GM19395 (cell line): ENCODE results near the gene ATP5F1E.
"Not testable (repeated sequence)": the region's sequence is repeated elsewhere in the genome, so short reads cannot be mapped to it uniquely, and the experiment has no call there.

Experiments used
- ATAC-seq: cut with Tn5 transposase; IDR thresholded peaks from one replicate; pipeline ENCODE4 v1.9.1; 2021; ENCODE audit warnings: mild to moderate bottlenecking, moderate library complexity; ENCODE audit not compliant: unreplicated experiment

ATP5F1E gene

DNA sequence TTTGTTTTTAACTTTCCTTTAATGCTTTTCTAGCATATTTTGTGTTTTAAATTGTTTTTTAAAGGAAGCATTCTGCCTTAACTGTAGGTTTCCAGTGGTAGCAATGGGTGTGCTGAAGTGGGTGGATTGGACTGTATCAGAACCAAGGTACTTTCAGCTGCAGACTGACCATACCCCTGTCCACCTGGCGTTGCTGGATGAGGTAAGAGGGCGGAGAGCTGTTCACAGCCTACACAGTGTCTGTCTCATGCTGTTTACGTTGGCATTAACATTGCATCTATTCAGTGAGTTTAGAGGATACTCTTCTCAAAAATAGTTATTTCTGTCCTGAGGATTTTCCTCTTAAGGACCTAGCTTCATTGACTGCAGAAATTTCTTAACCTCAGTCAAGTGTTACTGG is 39.2 kb downstream of the ATP5F1E start:
- no peak for ATAC-seq

DNA sequence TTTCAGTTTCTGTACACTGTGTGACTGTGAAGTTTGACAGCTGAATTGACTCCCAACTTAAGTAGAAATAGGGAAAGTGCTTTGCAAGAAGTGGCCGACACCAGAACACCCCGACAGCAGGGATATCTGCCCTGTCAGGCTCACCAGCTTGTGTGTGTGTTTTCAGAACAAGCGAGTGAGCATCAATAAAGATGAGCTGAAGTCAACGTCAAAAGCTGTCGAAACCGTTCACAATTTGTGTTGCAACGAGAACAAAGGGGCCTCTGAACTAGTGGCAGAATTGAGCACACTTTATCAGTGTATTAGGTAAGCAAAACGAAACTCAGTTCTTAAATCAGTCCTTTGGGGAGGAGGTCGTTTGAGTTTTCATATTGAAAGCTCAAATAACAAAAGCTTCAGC is 40.4 kb downstream of the ATP5F1E start:
- ATAC-seq: no peak

DNA sequence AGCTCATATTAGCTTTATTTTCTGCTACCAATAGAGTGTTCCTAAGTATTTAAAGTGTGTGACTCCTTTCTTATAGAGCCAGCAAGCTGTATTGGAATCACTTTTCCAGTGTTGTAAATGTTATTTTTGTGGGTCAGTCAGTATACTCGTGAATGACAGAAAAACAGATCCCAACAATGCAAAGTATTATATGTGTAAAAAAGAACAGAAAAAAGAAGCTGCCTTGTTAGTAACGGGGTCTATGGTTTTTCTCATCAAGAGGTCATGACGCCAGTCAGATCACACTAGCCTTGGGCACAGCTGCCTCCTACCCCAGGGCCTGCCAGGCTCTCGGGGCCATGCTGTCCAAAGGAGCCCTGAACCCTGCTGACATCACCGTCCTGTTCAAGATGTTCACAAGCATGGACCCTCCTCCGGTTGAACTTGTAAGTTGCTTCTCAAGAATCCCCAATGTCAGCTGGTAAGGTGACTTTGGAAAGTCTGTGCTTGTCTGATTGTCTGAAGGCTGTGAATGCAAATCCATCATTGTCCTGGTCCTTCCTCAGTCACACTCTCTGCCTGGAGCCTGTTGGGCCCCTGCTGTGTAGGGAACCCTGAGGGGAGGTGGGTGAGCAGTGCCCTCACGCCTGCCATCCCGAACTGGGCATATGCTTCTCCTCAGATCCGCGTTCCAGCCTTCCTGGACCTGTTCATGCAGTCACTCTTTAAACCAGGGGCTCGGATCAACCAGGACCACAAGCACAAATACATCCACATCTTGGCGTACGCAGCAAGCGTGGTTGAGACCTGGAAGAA is 41.3 kb downstream of the ATP5F1E start:
- ATAC-seq: no peak

DNA sequence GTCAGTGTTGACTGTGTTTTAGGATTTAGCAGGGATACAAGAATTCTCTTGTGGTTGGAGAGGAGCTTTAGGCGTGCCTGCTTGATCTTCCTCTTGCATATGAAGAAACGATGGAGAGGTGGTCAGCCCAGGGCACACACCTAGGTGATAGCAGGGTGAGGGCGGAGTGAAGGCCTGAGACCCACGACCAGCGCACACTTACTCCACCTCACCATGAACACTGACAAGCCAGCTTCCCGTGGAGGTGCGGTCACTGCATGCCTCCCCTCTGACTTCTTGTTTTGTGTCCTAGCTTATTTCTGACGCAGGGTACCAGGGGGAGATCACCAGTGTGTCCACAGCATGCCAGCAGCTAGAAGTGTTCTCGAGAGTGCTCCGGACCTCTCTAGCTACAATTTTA is 42.9 kb downstream of the ATP5F1E start:
- no peak for ATAC-seq

DNA sequence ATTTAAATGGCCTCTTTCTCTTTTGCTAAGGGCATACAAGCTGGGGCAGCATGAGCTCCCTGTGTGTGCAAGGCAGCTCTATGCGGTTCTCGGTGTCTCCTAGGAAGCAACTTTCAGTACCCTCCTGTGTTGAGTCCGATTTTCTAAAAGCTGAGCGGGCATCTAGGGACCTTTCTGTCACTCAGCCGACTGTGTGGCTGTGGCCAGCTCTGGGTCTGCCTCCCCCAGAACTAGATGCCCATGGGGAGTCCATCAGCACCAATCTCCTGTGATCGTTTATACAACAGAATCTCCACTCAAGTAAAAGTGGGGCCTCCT is 43.6 kb downstream of the ATP5F1E start:
- no peak for ATAC-seq

DNA sequence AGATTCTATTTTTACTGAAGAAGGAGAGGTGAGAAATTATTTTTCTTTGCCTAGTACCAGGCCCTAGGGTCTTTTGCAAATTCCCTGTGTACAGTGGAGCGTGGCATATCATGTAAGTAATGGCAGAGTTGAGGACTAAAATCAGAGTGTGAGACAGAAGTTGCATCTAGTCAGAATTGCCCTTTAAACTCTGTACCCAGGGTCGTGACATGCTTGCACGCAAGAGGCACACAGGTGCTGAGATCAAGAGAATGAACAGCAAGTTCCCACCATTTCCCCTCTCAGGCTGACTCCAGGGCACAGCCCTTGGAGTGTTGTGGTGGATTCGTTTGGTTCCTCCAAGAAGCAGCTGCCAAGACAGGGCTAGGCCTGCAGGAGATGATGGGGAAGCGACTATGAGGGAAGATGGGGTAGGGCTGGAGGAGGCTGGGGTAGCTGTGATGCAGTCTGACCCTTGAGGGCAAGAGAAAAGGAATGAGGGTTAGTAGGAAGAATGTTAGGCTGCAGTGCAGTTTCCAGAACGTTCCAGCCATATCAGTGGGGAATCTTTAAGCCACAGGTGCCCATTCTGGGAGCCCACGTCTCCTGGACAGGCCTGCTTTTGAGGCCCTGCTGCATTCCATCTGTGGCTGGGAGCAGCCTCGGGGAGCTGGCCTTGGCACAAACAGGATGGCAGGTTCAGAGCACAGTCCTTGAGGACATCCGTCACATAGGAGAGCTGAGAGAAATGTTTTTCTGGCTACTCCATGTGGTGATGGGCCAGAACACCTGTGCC is 44.2 kb downstream of the ATP5F1E start:
- ATAC-seq: no peak

DNA sequence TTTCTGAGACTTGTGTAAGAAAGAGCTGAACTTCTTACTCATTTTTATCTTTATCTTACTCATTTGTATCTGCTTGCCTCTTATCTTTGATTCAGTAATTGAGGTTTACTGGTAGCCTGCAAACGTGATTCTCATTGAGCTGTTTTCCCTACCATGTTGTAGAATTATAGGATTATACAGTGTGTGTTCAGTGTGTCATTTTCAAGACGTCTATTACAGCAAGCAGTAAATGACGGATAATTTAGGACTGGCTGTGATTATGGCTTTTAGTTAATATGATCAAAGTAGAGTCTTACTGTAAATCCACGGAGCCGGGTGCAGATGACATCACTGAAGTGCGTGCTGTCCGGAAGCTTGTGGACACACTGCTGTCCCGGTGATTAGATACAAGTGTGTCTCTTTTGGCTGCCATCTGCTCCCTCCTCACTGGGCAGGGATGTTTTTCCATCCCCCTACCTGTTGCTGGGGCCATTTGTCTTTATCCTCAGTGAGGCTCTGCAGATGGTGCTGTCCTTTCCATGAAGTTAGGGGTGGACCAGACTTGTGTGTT is 45.1 kb downstream of the ATP5F1E start:
- no peak for ATAC-seq

DNA sequence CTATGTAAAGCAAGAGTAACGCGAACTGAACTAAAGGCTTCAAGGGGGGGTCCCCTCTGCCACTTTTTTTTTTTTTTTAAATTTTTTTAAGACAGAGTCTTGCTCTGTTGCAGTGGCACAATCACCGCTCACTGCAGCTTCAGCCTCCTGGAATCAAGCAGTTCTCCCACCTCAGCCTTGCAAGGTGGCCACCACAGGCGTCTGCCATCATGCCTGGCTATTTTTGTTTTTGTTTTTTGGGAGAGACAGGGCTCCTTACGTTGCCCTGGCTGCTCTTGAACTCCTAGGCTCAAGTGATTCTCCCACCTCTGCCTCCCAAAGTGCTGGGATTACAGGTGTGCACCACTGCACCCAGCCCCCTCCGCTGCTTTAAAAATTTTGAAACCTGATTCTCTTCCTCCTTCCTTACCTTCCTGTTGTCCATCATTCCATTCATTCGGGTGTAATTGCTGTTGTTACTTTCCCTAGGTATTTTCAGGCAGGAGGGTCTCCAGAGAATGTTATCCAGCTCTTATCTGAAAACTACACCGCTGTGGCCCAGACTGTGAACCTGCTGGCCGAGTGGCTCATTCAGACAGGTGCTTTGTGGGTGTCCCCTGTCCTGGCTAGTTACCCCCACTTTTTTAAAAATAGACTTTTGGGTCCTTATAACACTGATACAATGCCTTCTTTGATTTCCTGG is 45.7 kb downstream of the ATP5F1E start:
- no peak for ATAC-seq

DNA sequence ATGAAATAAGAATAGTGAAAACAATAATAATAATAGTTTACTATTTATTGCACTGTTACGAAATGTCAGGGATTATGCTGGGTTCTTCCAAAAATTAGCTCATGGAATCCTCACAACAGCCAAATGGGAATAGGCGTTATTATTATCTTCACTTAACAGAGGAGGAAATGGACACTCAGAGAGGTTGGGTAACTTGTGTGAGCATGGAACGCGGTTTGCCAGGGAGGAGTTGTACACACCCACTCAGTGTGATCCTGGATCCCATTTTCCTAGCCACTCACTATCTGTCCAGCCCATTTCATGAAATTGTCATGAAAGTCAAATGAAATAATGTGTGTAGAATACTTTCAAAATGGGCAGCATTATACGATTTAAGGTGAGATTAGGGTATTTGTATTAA is 46.5 kb downstream of the ATP5F1E start:
- ATAC-seq: no peak

DNA sequence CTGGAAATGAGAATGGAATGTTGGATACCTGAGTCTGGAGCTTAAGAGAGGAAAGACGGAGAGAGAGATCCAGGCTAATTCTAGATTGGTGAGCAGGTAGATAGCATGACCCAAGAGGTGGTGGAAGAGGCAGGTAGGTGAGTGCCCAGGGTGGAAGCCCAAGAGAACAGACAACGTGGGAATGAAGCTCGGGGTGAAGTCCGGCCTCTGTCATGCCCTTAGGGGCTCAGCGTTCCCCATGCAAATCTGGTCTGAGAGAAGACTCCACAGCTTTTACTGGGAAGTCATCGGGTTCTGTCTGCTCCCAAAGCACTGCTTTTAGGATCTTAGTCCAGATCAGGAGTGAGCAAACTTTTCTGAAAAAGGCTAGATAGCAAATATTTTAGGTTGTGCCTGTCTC is 47.4 kb downstream of the ATP5F1E start:
- ATAC-seq: no peak

DNA sequence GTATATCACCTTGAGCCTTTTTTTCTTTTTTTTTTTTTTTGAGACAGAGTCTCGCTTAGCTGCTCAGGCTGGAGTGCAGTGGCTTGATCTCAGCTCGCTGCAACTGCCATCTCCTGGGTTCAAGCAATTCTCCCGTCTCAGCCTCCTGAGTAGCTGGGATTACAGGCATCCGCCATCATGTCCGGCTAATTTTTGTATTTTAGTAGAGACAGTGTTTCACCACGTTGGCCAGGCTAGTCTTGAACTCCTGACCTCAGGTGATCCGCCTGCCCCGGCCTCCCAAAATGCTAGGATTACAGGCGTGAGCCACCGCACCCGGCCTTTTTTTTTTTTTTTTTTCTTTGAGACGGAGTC is 49.0 kb downstream of the ATP5F1E start:
- not testable (repeated sequence) for ATAC-seq

DNA sequence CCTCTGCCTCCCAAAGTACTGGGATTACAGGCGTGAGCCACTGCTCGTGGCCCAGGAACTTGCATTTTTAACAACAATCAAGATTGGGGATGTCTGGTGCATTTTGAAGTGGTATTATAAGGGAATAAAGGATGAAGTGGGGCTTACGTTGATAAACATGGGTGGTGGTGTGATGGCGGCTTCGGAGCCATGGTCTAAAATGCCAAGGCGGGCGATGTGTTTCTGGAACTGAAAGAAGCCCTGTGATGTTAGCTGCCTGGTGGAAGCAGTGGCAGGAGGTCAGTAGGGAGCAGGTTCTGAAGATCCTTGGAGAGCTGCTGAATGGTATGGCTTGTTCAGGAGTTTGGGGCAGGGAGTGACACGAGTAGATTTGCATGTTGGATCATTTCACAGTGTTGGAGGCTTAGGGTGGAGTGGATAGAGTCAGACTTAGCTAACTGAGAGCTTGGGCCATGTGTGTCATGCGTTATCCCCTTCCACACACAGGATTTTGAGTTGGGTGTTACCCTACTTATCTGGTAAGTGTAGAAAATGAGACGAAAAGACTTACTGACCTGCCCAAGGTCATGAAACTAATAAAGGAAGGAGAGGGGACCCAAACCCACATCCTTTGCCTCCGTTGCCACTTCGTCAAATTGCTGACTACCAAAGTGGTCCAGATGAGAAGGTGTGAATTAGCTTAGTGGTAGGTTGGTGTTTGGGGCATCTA is 49.6 kb downstream of the ATP5F1E start:
- ATAC-seq: no peak

DNA sequence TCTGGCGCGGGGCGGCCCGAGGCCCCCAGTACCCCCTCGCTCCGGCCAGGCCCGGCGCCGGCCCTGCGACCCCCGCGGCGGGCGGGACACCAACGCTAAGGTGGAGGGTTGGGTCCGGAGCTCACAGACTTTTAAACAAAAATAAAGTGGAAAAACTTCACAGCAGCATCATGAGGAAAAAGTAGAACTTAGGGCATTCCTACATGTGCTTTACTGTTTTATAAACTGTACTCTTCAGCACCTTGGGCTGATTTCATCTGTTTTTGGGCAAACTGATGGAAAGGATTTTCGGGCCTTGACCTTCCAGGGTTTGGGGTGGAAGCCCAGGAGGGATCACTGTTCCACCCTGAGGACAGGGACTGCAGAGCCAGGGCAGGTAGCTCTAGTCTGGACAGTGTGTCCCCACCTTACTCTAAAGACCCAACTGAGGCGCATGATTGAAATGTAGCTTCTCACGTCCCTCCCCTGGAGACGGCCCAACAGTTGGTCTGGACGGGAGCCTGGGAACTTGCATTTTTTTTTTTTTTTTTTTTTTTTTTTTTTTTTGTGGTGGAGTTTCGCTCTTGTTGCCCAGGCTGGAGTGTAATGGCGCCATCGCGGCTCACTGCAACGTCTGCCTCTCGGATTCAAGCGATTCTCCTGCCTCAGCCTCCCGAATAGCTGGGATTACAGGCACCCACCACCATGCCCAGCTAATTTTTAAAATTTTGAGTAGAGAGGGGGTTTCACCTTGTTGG is 50.3 kb downstream of the ATP5F1E start:
- peak; percentile 3 for ATAC-seq

DNA sequence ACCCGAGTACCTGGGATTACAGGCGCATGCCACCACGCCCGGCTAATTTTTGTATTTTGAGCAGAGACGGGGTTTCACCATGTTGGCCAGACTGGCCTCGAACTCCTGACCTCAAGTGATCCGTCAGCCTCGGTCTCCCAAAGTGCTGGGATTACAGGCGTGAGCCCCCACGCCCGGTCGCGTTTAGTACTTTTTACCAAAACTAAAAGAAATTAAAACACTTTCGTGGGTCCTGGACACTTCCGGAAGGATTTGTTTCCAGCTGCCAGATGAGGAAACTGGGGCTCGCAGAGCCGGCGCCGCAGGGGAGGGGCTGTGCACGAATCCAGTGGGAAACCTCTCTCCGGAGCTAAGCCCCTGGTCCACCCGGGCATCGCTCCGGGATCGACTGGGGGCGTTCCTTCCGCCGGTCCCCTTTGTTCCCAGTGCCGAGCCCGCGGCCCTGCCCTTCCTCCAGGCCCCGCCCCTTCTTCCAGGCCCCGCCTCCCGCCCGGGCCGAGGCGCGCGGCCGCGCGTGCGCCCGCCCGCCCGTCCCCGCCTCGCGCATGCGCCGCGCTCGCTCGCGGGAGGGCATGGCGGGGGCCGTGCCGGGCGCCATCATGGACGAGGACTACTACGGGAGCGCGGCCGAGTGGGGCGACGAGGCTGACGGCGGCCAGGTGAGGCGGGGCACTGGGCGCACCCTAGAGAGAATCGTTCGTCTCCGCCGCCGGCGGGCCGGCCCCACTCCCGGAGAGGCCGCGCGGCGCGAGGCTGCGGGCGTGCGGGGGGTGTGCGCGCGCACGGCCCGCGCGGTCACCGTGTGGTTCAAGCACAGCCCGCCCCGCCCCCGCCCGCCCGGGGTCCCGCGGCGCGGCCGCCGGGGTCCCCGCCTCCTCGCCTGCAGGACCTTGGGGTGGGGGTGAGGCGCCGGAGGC is 51.2 kb downstream of the ATP5F1E start, which contains the start of gene NELFCD:
NELFCD (plus strand) TSS at position 546 of the 917 bp plus-strand sequence; CDS start at position 600, 54 bp downstream.
- peak; percentile 66 for ATAC-seq

DNA sequence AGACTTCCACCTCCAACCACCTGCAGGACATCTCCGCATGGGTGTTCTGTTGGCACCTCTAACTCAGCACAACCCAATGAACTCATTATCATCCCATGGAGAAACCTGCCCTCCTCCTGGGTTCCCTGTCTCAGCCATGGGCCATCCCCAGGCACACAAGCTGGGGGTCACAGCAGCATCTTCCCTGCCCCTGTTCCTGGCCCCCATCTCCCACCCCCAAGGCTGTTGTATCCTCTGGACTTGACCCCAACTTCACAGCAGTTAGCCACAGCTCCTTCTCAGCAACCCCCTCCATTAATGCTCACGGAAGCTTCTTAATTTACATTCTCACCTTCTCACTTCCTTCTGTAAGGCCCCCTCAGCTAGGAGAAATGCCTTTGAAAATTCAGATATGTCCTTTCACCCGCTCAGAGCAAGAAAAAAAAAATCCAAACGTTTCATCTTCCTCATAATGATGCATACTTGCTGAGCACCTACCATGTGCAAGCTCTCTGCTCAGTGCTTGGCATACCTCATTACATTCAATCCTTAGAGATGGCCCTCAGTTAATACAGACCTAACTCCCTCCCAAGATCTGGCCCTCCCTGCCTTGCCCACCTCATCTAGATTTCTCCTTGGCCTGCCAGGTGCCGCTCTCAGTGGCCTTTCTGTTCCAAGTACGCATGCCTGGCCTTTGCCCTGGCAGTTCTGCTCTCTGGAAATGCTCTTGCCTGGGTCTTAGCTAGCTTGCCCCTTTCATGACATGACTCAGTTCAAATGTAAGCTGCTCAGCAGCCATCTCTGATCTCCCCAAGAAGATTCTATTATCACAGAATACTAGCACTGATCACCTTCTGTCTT is 53.6 kb downstream of the ATP5F1E start:
- ATAC-seq: no peak

DNA sequence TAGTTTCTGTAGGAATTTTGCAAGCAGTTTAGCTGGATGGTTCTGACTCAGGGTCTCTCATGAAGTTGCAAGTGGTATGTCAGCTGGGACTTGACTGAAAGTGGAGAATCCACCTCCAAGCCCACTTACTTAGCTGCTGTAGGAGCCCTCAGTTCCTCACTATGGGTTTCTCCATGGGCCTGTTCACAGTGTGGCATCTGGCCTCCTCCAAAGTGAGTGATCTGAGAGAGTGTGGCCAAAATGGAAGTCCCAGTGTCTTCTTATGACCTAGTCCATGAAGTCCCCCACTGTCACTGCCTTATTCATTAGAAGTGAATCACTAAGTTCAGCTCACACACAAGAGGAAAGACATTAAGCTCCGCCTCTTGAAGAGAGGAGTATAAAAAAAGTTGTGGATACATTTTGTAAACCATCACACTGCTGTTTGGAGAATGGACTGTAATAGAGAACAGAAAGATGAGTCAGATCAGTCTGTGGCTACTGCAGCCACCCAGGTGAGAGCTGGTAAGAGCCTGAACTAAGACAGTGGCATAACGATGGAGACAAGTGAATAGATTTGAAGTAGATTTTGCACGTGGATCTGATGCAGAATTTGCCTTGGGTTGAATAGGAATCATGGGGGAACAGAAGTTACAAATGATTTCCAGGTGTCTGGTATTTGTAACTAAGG is 55.9 kb downstream of the ATP5F1E start:
- no peak for ATAC-seq
